Measurements from ENCODE around the gene KIFAP3.
A peak's percentile ranks its signal among the peaks of the same experiment; 100 is the strongest.

KIFAP3 gene

DNA sequence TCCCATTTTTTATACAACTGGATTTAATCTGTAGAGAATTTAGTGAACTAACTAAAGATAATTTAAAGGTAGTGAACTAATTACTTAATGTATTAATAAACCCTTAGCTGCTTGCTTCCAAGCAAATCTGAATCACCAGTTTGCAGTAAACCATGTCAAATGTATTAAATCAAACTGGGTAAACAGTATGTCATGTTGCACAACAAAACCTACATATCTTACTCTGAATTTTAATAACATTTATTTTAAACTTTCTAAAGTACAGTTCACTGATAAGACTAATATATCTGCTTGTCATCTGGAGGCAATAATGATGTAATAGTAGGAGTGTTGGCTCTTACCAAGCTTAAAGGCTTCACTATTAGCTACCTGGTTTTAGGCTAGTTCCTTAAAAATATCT, 128.3 kb downstream of the KIFAP3 start:
- Histone ChIP-seq H3K36me3 (ENCODE audit: insufficient read depth, low read length) (no peaks in the 10 kb centered on the region), H3K9ac (ENCODE audit: insufficient read length) (no peak overlapping the region), H3K9me3 (ENCODE audit: low read depth, low read length) (no peaks in the 10 kb centered on the region), H3K4me3 (no peak overlapping the region), H3K27ac (no peak overlapping the region)
- no peak for DNase-seq (ENCODE audit: low read depth, low spot score)
- no peak for TF ChIP-seq EZH2 (IDR thresholded peaks at IDR 0.05)
- no peak for TF ChIP-seq POLR2AphosphoS5 (IDR thresholded peaks at IDR 0.05; ENCODE audit: borderline replicate concordance, low read depth, low read length)
- TF ChIP-seq FOXP2 (optimal IDR thresholded peaks at IDR 0.05; ENCODE audit: control extremely low read depth, extremely low read length, insufficient read depth), result no peak

DNA sequence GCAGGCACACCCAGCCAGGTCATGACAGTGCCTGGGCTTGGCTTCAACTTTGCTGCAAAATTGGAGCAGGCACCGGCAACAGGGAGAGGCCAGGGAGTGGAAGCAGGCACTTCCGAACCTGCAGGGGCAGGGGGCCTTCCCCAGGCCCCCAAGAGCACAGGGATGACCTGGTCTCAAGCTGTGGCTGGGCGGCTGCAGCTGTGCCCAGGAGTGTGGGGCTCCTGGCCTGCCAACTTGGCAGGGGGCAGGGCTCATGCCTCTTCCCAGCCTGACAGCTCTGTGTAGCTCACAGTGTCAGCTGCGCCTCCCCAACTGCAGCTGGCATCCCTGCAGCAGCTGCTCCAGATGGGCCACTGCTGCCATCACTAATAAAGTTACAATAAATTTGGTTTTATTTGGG, 129.3 kb downstream of the KIFAP3 start:
- no peak overlapping the region for H3K27ac ChIP-seq
- TF ChIP-seq FOXP2 (optimal IDR thresholded peaks at IDR 0.05; ENCODE audit: control extremely low read depth, extremely low read length, insufficient read depth) (no peak), EZH2 (IDR thresholded peaks at IDR 0.05) (no peak), POLR2AphosphoS5 (IDR thresholded peaks at IDR 0.05; ENCODE audit: borderline replicate concordance, low read depth, low read length) (no peak)
- H3K9ac ChIP-seq (ENCODE audit: insufficient read length), result no peak overlapping the region
- H3K36me3 ChIP-seq (ENCODE audit: insufficient read depth, low read length), result no peaks in the 10 kb centered on the region
- no peaks in the 10 kb centered on the region for H3K9me3 ChIP-seq (ENCODE audit: low read depth, low read length)
- no peak overlapping the region for H3K4me3 ChIP-seq
- DNase-seq (ENCODE audit: low read depth, low spot score), result no peak

DNA sequence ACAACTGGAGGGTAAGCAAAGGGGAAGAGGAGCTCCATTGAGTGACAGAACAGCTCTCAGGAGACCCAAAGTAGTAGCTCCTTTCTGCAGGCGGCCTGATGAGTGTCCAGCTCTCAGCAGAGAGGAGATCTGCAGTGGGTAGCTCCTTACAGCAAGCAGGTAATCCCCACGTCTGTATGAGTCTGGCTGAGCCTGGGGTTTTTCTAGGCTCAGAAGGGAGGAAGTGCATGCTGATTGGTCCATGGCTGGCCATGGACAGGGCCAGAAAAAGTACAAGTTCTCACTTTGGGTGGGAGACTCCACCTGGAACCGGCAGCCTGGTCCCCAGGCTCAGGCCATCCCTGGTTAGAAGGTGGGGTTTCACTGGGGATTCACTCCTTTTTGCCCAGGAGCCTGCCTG, 129.9 kb downstream of the KIFAP3 start:
- Histone ChIP-seq H3K4me3 (no peak overlapping the region), H3K27ac (no peak overlapping the region), H3K9me3 (ENCODE audit: low read depth, low read length) (no peaks in the 10 kb centered on the region), H3K36me3 (ENCODE audit: insufficient read depth, low read length) (no peaks in the 10 kb centered on the region), H3K9ac (ENCODE audit: insufficient read length) (no peak overlapping the region)
- TF ChIP-seq FOXP2 (optimal IDR thresholded peaks at IDR 0.05; ENCODE audit: control extremely low read depth, extremely low read length, insufficient read depth), result no peak
- TF ChIP-seq POLR2AphosphoS5 (IDR thresholded peaks at IDR 0.05; ENCODE audit: borderline replicate concordance, low read depth, low read length), result no peak
- TF ChIP-seq EZH2 (IDR thresholded peaks at IDR 0.05), result no peak
- no peak for DNase-seq (ENCODE audit: low read depth, low spot score)

DNA sequence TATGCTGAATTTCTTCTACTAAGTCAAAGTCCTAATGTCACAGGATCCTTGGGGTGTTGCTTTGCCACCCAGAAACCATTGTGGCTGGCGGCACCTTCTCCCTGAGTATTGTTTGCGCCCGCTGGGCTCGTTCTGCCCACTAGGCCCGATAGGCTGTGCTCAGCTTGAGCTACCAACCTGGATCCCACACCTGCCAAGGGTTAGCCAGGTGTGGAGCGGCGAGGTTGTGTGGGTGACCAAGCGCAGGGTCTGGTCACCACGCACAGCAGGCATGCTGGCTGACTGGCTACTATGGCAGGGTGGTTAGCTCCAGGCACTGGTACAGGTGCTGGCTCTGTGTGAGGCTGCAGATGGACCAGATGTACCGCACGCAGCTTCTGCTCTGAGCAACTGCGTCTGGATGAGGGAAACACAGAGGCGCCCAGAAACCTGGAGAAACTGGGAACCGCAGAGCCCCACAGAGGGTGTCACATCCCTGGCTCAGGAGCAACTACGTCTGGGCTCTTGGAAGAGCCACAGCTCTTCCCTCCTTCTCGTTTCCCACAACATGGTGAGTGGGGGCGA, 130.4 kb downstream of the KIFAP3 start:
- no peak for TF ChIP-seq POLR2AphosphoS5 (IDR thresholded peaks at IDR 0.05; ENCODE audit: borderline replicate concordance, low read depth, low read length)
- no peak for TF ChIP-seq EZH2 (IDR thresholded peaks at IDR 0.05)
- TF ChIP-seq FOXP2 (optimal IDR thresholded peaks at IDR 0.05; ENCODE audit: control extremely low read depth, extremely low read length, insufficient read depth), result no peak
- Histone ChIP-seq H3K4me3 (no peak overlapping the region), H3K9me3 (ENCODE audit: low read depth, low read length) (no peaks in the 10 kb centered on the region), H3K36me3 (ENCODE audit: insufficient read depth, low read length) (no peaks in the 10 kb centered on the region), H3K27ac (no peak overlapping the region), H3K9ac (ENCODE audit: insufficient read length) (no peak overlapping the region)
- no peak for DNase-seq (ENCODE audit: low read depth, low spot score)

DNA sequence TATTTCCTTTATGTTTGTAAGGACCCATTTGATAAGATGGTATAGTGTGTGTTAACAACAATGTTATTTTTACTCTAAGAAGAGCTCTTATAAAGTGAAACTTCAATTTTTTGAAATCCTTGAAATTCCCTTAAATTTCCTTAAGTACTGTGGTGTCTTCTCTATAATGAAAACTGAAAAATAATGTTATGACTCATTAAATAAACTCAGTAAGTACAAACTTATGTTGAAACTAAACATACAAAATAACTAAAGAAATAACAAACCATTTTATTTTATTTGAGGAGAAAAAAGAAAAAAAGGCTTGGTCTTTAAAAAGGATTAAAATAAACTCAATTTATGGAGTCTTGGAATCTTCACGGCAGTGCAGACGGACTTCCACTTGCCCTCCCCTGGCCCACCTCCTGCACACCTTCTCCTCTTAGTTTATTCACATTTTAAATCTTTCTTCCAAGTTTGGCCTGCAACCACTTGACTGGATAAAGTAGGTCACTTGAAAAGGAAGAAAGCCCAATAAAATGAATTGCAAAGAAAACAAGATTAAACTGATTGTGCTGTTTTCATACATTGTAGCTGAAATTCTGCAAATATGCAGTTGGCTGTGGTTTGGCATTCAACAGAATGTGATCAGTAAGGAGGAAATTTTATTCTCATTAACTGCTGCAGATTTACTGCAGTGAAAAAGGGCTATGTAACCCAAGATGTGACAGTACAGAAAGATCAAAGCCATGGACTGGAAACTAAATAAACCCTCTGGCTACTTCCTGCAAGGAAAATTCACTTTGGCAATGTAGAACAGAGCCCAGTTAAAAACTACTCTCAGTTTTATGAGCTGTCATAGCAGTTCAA, 132.3 kb downstream of the KIFAP3 start:
- TF ChIP-seq EZH2 (IDR thresholded peaks at IDR 0.05), result no peak
- peak; percentile 51; the same call in 1 of the 2 replicates for TF ChIP-seq POLR2AphosphoS5 (IDR thresholded peaks at IDR 0.05; ENCODE audit: borderline replicate concordance, low read depth, low read length)
- no peak for TF ChIP-seq FOXP2 (optimal IDR thresholded peaks at IDR 0.05; ENCODE audit: control extremely low read depth, extremely low read length, insufficient read depth)
- H3K36me3 ChIP-seq (ENCODE audit: insufficient read depth, low read length), result no peaks in the 10 kb centered on the region
- H3K27ac ChIP-seq, result no peak overlapping the region
- H3K9ac ChIP-seq (ENCODE audit: insufficient read length), result no peak overlapping the region
- no peaks in the 10 kb centered on the region for H3K9me3 ChIP-seq (ENCODE audit: low read depth, low read length)
- peak overlapping the region; percentile 37; the same call in 1 of the 2 replicates for H3K4me3 ChIP-seq
- peak; percentile 60 for DNase-seq (ENCODE audit: low read depth, low spot score)

DNA sequence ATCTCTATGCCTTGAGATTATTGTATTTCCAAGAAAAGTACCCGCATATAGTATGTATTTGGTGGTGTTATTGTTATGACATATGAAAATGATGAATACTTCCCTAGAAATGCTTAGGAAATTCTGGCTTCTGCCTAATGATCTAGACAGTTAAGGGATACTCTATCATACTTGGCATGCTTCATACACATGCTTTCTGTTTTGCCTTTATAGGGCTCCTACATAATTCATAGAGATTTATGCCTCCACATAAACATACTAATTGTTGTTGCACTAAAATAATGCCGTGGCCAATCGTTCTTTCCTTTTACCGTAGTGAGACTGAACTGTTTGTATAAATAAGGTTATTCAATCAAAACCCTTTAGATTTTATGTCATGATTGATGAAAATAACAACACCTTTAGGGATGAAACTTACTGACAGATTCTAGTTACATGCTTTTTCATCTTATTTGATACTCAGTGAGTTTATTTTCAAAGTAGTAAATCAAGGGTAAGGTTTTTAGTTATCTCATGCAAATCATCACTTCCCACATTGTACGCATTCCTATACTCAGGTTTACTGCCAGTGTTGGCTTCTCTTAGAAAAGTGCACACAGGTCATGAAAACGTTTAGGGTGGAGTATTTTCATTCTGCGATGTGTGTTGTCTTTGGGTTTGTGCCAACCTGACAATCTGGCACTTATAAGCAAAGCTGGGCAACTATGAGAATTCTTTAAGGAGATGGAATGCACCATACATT, 140.3 kb downstream of the KIFAP3 start:
- no peak for TF ChIP-seq EZH2 (IDR thresholded peaks at IDR 0.05)
- no peak for TF ChIP-seq FOXP2 (optimal IDR thresholded peaks at IDR 0.05; ENCODE audit: control extremely low read depth, extremely low read length, insufficient read depth)
- Histone ChIP-seq H3K9me3 (ENCODE audit: low read depth, low read length) (no peaks in the 10 kb centered on the region), H3K27ac (no peak overlapping the region), H3K9ac (ENCODE audit: insufficient read length) (no peak overlapping the region), H3K36me3 (ENCODE audit: insufficient read depth, low read length) (no peaks in the 10 kb centered on the region), H3K4me3 (no peak overlapping the region)
- no peak for DNase-seq (ENCODE audit: low read depth, low spot score)

DNA sequence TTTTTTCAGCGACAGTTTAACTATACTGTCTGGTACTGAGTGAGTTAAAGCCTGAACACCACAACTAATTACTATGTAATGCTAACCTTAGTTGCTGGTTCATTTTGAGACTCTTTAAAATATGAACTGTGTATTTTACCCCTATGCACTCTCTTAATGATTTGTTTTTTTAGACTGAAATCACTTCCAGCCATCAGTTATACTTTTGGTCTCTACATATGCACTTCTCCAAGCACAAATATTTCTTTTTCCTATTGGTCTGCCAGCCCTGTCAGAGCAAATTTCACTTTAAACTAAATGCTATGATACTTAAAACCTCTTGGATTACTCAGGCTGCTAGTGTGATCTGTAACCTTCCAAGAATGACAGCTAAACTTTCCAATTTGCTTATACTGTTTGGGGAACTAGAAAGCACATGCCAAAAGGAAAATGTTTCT, 142.7 kb downstream of the KIFAP3 start:
- H3K9me3 ChIP-seq (ENCODE audit: low read depth, low read length), result no peaks in the 10 kb centered on the region
- H3K9ac ChIP-seq (ENCODE audit: insufficient read length), result no peak overlapping the region
- no peak overlapping the region for H3K4me3 ChIP-seq
- no peaks in the 10 kb centered on the region for H3K36me3 ChIP-seq (ENCODE audit: insufficient read depth, low read length)
- TF ChIP-seq POLR2AphosphoS5 (IDR thresholded peaks at IDR 0.05; ENCODE audit: borderline replicate concordance, low read depth, low read length) (no peak), EZH2 (IDR thresholded peaks at IDR 0.05) (no peak), FOXP2 (optimal IDR thresholded peaks at IDR 0.05; ENCODE audit: control extremely low read depth, extremely low read length, insufficient read depth) (no peak)
- no peak for DNase-seq (ENCODE audit: low read depth, low spot score)
- no peak overlapping the region for H3K27ac ChIP-seq

DNA sequence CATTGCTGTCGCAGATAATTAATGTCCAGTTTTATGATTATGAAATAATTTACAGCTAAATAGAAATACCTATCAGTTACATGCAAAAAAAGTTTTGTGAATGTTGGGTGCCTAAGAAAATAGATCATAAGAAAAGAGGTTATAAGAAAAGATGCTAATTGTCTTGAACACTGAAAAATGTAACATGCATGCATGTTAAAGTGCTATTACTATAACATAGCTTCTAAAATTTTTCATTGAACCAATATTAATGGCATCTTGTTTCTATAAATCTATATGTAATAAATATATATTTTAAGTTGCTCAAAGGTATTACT, 145.3 kb downstream of the KIFAP3 start:
- H3K9ac ChIP-seq (ENCODE audit: insufficient read length), result no peak overlapping the region
- no peak overlapping the region for H3K4me3 ChIP-seq
- no peaks in the 10 kb centered on the region for H3K9me3 ChIP-seq (ENCODE audit: low read depth, low read length)
- no peak for DNase-seq (ENCODE audit: low read depth, low spot score)
- no peak overlapping the region for H3K27ac ChIP-seq
- TF ChIP-seq FOXP2 (optimal IDR thresholded peaks at IDR 0.05; ENCODE audit: control extremely low read depth, extremely low read length, insufficient read depth), result no peak
- TF ChIP-seq EZH2 (IDR thresholded peaks at IDR 0.05), result no peak
- no peak for TF ChIP-seq POLR2AphosphoS5 (IDR thresholded peaks at IDR 0.05; ENCODE audit: borderline replicate concordance, low read depth, low read length)
- H3K36me3 ChIP-seq (ENCODE audit: insufficient read depth, low read length), result no peaks in the 10 kb centered on the region
